DND-41 (cell line): Measurements from ENCODE around the gene KRTAP5-1.

Experiments
- EZH2 ChIP-seq: IDR thresholded peaks from 3 replicates; pipeline ENCODE4 v1.6.1; 2012; ENCODE audit warnings: borderline replicate concordance, low read depth, mild to moderate bottlenecking, moderate library complexity, low read length, inconsistent platforms; ENCODE audit not compliant: severe bottlenecking
- TF ChIP-seq, protein P1 (sequence below): IDR thresholded peaks from 2 replicates; pipeline ENCODE4 v1.5.1; 2012; ENCODE audit warnings: borderline replicate concordance, low read length, moderate library complexity, mild to moderate bottlenecking; ENCODE audit not compliant: poor library complexity, severe bottlenecking; ENCODE audit errors: extremely low read depth

DNA sequence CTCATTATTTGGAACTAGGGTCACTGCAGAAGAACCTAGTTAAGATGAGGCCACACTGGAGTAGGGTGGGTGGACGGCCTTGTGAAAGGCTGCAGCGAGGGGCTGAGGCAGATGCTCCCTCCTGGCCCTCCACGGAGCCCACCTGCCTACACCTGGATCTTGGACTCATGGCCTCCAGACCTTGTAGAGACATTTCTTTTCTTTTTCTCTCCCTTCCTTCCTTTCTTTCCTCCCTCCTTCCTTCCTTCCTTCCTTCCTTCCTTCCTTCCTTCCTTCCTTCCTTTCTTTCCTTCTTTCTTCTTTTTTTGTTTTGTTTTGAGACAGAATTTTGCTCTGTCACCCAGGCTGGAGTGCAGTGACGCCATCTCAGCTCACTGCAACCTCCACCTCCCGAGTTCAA lies 39.7 kb downstream of the KRTAP5-1 start:
- no peak for TF ChIP-seq EZH2
- TF ChIP-seq, protein P1, sequence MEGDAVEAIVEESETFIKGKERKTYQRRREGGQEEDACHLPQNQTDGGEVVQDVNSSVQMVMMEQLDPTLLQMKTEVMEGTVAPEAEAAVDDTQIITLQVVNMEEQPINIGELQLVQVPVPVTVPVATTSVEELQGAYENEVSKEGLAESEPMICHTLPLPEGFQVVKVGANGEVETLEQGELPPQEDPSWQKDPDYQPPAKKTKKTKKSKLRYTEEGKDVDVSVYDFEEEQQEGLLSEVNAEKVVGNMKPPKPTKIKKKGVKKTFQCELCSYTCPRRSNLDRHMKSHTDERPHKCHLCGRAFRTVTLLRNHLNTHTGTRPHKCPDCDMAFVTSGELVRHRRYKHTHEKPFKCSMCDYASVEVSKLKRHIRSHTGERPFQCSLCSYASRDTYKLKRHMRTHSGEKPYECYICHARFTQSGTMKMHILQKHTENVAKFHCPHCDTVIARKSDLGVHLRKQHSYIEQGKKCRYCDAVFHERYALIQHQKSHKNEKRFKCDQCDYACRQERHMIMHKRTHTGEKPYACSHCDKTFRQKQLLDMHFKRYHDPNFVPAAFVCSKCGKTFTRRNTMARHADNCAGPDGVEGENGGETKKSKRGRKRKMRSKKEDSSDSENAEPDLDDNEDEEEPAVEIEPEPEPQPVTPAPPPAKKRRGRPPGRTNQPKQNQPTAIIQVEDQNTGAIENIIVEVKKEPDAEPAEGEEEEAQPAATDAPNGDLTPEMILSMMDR, result no peak
